Left forelimb (tissue), 1 donor: Measurements from ENCODE around the gene YOD1.

ENCODE experiments used
- DNase-seq: peaks from one replicate; pipeline ENCODE4 v3.0.0-alpha.2; 2018; ENCODE audit warnings: low spot score

Gene YOD1

DNA sequence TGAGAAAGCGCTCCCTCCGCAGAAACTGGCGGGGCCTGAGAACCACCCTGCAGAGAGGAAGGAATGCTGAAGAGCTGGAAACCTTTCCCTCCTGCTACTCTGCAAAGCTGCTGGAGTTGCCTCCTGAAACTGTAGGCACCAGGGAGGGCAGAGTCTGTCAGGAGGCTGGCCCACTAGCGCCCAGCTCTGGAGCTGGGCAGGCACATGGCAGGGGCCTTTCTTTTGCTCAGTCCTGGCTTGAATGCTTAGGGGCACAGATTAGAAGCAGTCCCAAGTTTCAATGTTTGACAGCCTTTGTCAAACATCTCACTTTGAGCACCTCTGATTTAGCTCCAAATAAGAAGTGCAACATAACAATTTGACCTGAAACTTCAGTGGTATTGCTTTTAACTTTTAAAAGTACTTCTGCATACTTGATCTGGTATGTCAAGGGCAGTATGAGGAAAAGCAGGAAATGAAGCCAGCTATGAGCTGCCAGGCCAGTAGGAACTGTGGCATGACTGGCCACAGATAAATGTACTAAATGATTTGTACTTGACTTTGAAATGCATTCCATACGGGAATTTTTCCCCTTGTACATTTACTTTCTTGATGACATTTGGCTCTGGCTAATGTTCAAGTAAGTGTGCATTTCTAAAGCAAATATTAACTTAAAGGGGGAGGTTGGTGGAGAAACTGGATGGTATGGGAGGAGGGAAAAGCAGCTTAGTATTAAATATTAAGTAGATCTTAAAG lies 25.7 kb downstream of the YOD1 start:
- DNase-seq: no peak

- no peak for DNase-seq
These were observed 26.5 kb downstream of the YOD1 start for GRCh38 chr1:207024202-207025145.

DNA sequence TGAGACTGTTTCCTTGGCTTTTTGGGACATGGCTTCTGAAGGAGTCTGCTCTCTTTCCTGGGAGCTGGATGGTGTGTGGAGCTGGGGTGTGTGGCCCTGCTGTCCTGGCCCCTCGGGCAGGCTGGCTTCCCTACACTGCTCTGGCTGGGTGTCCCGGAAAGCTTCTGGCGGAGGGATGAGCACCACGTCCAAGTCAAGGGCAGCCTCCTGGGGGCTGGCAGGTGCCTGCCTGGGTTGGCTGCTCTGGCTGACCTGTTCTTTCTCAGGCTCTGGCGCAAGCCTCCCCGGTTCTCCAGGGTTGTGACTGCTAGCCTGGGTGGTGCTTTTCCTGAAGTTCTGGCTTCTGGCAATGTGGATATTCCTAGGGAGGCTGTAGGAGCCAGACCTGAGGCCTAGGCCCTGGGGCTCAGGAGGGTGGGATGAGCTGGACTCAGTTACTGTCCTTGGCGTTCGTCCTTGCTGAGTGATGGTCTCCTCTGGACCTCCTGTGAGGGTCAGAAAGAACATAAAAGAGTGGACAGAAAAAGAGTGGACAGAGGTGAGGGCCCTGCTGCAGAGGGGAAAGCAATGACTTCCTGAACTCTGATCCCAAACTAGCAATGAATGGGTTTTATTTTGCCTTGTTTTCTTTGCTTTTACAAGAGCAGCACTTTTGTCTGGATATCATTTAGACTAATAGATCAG lies 27.9 kb downstream of the YOD1 start:
- DNase-seq: no peak

- DNase-seq: no peak
These were observed 29.0 kb downstream of the YOD1 start for GRCh38 chr1:207021876-207022596.

GRCh38 chr1:207021139-207021861 lies 29.7 kb downstream of the YOD1 start:
- no peak for DNase-seq

DNA sequence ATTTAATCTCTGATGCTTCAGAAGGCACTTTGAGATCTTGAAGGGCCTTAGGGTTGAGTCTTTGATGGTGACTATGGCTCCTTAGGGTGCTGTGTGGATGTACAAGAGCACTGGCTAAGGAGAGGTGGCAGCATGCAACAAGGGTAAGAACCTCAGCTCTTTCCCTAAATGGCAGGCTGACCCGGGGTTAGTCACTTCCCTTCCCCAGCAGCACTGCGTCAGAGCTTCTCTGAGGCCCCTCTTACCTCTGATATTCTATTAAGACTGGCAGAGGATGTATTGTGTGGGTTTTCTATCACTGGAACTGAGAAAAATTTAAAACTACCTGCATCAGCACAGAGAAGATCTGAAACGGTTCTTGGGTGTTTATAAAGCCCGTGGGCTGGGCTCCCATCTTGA lies 30.3 kb downstream of the YOD1 start:
- no peak for DNase-seq

DNA sequence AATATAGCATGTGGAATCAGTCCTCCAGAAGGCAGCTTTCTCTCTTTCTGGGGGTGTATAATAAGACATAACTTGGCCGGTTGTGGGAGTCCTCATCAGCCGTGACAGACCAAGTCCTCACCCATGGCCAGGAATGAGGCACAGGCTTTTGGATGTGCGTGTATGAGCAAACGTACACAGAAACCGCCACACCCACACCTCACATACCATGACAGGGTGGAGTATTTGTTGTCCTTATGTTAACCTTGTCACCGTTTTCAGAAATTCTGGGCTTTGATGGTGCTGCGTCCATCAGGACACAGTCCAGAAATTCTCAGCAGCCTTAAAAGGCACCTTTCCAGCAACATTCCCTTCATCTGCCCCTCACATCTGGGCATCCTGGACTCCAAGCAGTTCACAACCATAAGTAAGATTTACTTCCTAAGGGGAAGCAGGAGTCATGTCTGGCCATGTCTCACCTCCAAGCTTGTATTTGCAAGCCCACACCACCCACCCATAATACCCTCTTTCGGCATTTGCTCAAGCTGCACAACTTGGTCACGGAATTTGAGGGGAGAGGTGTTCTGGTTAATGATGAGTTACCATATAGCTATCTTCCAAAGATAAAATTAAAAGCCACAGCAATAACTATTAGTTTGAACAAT lies 30.8 kb downstream of the YOD1 start:
- DNase-seq: no peak

DNA sequence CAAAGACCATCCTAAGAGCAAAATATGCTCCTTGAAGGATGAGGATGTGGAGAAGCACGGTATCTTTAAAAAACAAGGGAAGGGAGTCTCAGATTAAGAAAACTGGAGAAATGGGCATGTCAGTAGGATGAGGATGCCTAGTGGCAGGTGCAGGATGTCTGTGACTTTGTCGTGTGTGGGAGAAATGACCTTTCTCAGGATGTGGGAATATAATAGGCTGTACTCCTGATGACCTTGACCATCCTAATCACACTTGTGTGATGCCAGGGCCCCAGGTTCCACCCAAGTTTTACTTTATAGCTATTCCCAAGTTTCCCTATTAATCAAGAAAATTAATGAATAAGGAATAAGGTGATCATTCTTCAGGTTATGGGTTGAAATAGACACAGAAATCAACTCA lies 31.3 kb downstream of the YOD1 start:
- no peak for DNase-seq

DNA sequence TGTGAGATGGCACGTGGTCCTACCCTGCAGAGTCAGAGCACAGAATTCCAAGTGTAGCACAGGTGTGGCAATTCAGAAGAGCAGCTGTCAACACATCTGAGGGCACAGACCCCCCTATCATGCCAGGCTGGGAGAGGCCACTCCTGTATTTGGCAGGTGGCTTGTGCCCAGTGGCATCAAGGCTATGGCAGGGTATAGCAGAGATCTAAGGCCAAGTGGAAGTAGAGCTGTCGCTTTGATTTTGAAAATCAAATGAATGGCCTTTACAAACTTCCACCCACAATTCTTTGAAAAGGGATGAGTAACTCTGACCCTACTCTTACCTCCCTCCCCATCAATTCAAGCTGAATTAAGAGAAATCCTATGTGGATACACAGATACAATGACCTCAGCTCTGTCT lies 31.8 kb downstream of the YOD1 start:
- DNase-seq: no peak

DNA sequence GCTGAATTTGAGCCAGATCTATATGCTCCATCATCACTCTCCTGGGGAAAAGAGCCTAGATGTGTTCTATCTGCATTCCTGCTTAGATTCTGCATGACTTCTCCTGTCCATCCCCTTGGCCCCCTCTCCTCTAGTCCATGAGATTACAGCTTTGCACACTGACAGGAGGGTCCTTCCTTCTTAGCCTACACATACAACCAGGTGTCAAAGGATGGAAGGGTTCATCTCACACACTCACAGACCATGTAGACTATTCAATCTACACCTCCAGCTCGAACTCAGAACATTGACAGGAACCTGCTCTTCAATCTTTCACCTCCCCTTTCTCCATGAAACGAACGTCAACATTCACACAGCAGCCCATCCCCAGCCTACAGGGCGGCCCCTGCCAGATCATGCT lies 32.3 kb downstream of the YOD1 start:
- DNase-seq: no peak

GRCh38 chr1:207017615-207018559 lies 33.1 kb downstream of the YOD1 start:
- no peak for DNase-seq

DNA sequence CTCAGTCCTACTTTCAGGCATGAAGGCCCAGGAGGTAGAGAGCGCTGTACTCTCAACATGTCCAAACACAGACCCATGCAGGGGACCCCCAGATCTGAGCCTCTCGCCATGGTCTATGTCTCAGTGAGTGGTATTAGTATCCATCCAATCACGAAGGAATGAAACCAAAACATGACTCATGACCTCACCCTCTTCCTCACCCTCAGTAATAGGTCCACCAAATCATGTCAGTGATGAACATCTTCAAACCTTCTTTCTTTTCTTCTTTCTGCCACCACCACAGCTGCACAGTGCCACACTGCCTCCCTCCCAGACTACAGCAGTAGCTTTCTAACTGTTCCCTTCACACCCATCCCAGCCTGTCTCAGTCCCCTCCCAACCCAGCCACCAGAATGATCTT lies 35.2 kb downstream of the YOD1 start:
- DNase-seq: no peak

DNA sequence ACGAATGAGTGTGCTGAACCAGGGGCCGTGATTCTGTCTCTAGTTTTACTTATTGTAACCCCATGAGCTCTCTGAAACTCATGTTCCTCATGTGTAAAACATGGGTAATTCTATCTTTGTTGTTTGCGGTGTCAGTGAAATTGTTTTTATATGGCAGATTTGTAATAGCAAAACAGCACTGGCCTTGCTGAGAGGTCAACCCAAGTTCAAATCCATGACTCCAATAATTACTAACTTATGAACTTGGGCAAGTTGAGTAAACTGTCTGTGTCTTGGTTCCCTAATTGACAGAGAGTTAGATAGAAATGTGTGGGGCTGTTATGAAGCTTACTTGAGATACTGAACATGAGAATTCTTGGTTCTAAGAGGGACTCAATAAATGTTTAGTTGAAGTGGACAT lies 36.3 kb downstream of the YOD1 start:
- no peak for DNase-seq

DNA sequence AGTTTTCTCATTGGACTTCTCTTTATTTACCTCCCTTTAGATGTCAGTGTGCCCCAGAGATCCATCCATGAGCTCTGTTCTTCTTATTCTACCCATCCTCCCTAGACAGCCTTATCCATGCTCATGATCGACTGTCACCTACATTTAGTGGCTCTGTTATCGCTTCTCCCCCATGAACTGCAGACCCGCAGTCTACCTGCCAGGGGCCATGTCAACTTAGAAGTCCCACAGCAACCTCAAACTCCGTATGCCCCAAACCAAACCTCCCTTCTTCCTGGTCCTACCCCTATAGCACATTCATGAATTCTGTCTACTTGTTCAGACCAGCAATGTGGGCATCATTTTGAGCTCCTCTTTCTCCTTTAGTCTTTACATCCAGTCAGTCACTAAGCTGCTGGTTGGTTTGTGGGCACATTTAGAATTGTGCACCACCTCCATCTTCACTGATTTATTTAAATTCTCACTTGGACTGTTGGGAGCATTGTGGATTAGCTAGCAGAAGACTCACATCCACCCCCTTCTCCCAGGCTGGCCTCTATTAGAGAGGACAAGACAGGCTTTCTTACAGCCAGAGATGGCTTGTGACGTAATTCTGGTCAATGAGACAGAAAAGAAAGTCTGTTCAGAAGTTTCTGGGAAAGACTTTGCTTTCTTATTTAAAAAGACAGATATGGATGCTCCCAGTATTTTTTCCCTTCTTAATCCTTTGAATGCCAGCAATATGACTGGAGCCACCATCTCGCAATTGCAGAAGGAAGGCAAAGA lies 37.5 kb downstream of the YOD1 start:
- no peak for DNase-seq

- DNase-seq: no peak
These were observed 40.3 kb downstream of the YOD1 start for GRCh38 chr1:207010726-207011125.

- DNase-seq: no peak
These were observed 41.1 kb downstream of the YOD1 start for GRCh38 chr1:207009945-207010344.

- DNase-seq: no peak
These were observed 41.7 kb downstream of the YOD1 start for GRCh38 chr1:207009182-207009850.

GRCh38 chr1:207007352-207008033 lies 43.5 kb downstream of the YOD1 start:
- no peak for DNase-seq
